Natural killer cell (primary cell): ENCODE data around the gene CBR4. TPM values are rescaled to one million over a fixed set of nuclear protein-coding genes. Genes with fewer than 3 reads are reported as not detected.

Experiments used
- ATAC-seq, 3 donors: fragments of 150-1000 bp in 2 of 3; fragments of 200-7000 bp in 1 of 3; cut with Tn5 transposase; 1 replicate in 1 of 3; 2 replicates in 2 of 3; pipeline ENCODE4 v1.10.0; 2021; ENCODE audit warnings: mild to moderate bottlenecking in 2 of 3, moderate library complexity in 2 of 3
- DNase-seq, 2 donors: peaks; one replicate each; pipeline versions ENCODE4 v3.0.0 to v3.0.0-alpha.2; 2013 to 2021; ENCODE audit warnings: mixed read lengths in 1 of 2
- H3K27ac ChIP-seq: one replicate; pipeline ENCODE4 v1.5.1; 2013; ENCODE audit warnings: mild to moderate bottlenecking, low read length
- H3K27me3 ChIP-seq: one replicate; pipeline ENCODE4 v1.6.1; 2013; ENCODE audit warnings: low read length; ENCODE audit not compliant: control insufficient read depth, insufficient read depth
- H3K36me3 ChIP-seq: one replicate; pipeline ENCODE4 v1.6.1; 2013; ENCODE audit warnings: low read length; ENCODE audit not compliant: control insufficient read depth, insufficient read depth
- H3K4me1 ChIP-seq: one replicate; pipeline ENCODE4 v1.6.1; 2013; ENCODE audit warnings: low read length; ENCODE audit not compliant: control insufficient read depth, insufficient read depth
- H3K4me3 ChIP-seq: one replicate; pipeline ENCODE4 v1.5.1; 2013; ENCODE audit warnings: low read length
- H3K9me3 ChIP-seq: one replicate; pipeline ENCODE4 v1.6.1; 2013; ENCODE audit warnings: low read length; ENCODE audit not compliant: control insufficient read depth, insufficient read depth
- H3K27ac Mint-ChIP-seq, 2 donors: one replicate each; pipeline ENCODE4 v1.8.0; 2022; ENCODE audit warnings: mild to moderate bottlenecking in 2 of 2, mixed read lengths in 2 of 2, moderate library complexity in 1 of 2
- H3K27me3 Mint-ChIP-seq, 2 donors: one replicate each; pipeline ENCODE4 v1.8.0; 2022; ENCODE audit warnings: low read depth in 2 of 2, mixed read lengths in 2 of 2
- H3K36me3 Mint-ChIP-seq: one replicate; pipeline ENCODE4 v1.8.0; 2022; ENCODE audit warnings: mixed read lengths
- H3K4me1 Mint-ChIP-seq, 2 donors: one replicate each; pipeline ENCODE4 v1.8.0; 2022; ENCODE audit warnings: mixed read lengths in 2 of 2
- H3K4me3 Mint-ChIP-seq: one replicate; pipeline ENCODE4 v1.8.0; 2022; ENCODE audit warnings: mild to moderate bottlenecking, moderate library complexity, mixed read lengths
- H3K9me3 Mint-ChIP-seq, 2 donors: one replicate each; pipeline ENCODE4 v1.8.0; 2022; ENCODE audit warnings: mixed read lengths in 2 of 2
- CTCF ChIP-seq: fragments of 200-600 bp; IDR thresholded peaks from one replicate; pipeline ENCODE4 v1.8.0; 2022; ENCODE audit warnings: antibody characterized with exemption
- WGBS: methylation state at CpG from one replicate; pipeline ENCODE4 v1.1.7; 2013; ENCODE audit warnings: missing lambda C conversion rate; ENCODE audit not compliant: insufficient coverage; 5-methylcytosine and 5-hydroxymethylcytosine counted together
- intact Hi-C: fragments of 100-400 bp; cut with micrococcal nuclease; formaldehyde crosslinking; loops from one replicate; pipeline ENCODE4 v1.14.2; 2022
- total RNA-seq, 4 donors: library from RNA; stranded (reverse); fragments of 120-200 nt in 1 of 4; gene quantifications; one replicate each; pipeline versions ENCODE4 v1.2.3 to v1.2.4, GENCODE V29; 2013 to 2022

Gene CBR4
- total RNA-seq, 3 donors from 2014 or later (not counting 1 experiment from before 2014, with no cell fraction given): 17.2 to 28.1 (median 20.3) TPM

DNA sequence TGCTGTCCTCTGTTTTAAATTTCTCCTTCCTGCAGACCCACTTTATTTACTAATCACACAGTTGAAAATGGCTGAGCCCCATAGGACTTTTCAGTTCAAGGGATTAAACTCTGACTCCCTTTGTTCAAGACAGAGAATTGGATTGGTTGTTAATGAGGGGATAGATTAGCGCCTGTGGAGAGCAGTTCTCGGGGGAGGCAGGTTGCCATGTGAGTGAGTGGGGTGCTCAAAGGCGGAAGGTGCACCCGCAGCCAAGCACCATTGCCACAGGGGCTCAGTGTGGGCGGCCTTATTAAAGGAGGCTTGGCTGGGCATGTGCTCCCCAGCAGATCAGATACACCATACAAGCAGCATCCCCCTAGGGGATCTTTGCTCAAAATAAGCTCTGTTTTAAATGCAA is 7.9 kb upstream of the CBR4 start:
- Mint-ChIP-seq H3K27ac (peak overlapping the region; percentile 97), H3K27me3 (peaks cover 3 to 7% of the 10 kb centered on the region in 2 donors), H3K36me3 (no peaks in the 10 kb centered on the region), H3K4me3 (peak overlapping the region; percentile 3), H3K9me3 (peaks cover 0 to 3% of the 10 kb centered on the region in 2 donors), H3K4me1 (peaks cover 40 to 44% of the 10 kb centered on the region in 2 donors)
- no peak for TF ChIP-seq CTCF
- no peaks in the 10 kb centered on the region for H3K27me3 ChIP-seq
- 98% methylated on average over 5 of the region's 5 CpGs for WGBS
- no peaks in the 10 kb centered on the region for H3K9me3 ChIP-seq
- H3K4me3 ChIP-seq: no peak overlapping the region
- H3K27ac ChIP-seq: no peak overlapping the region
- H3K36me3 ChIP-seq: no peaks in the 10 kb centered on the region
- no peak for ATAC-seq
- intact Hi-C loops: loop anchor here (5.0 to 10.0 kb wide), 4 partner anchors 183 to 737 kb away; partner anchors contain the start of genes CLCN3 and HPF1
- H3K4me1 ChIP-seq: peaks cover 37% of the 10 kb centered on the region
- DNase-seq: no peak

DNA sequence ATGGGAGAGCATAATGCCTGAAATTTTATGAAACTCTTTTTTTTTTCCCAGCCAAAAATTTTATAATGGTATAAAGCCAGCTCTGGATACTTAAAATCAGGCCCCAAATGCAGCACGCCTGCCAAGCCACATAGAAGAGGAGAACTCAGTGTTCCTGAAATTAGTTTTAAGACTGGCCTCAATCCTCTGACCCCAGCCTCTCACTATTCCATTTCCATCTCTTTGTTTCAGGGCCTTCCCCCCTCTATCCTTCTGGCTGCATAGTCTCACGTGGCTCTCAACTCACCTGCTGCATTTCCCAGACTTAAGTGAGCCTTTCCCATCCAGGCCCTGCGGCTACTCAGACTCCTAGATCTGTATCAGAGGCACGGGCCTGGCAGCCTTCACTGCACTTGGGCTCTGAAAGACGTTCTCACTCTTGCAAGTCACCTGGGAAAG is 5.2 kb upstream of the CBR4 start:
- TF ChIP-seq CTCF: no peak
- DNase-seq (no peak), ATAC-seq (no peak)
- intact Hi-C loops: loop anchor here (5.0 to 10.0 kb wide), 4 partner anchors 180 to 740 kb away; partner anchors contain the start of genes CLCN3 and HPF1
- Mint-ChIP-seq H3K4me3 (peak overlapping the region; percentile 91), H3K27ac (peak overlapping the region; percentile 97), H3K36me3 (no peaks in the 10 kb centered on the region), H3K9me3 (peaks cover 0 to 3% of the 10 kb centered on the region in 2 donors), H3K27me3 (peaks cover 3 to 7% of the 10 kb centered on the region in 2 donors), H3K4me1 (peaks cover 54% of the 10 kb centered on the region in 2 donors)
- no peak overlapping the region for H3K4me3 ChIP-seq
- H3K4me1 ChIP-seq: peaks cover 40% of the 10 kb centered on the region
- no peaks in the 10 kb centered on the region for H3K9me3 ChIP-seq
- peak overlapping the region; percentile 72 for H3K27ac ChIP-seq
- WGBS: 58% methylated on average over 5 of the region's 5 CpGs
- no peaks in the 10 kb centered on the region for H3K36me3 ChIP-seq
- H3K27me3 ChIP-seq: no peaks in the 10 kb centered on the region

GRCh38 chr4:169014586-169014985 is 4.5 kb upstream of the CBR4 start:
- no peak overlapping the region for H3K4me3 ChIP-seq
- ATAC-seq (no peak), DNase-seq (no peak)
- no peaks in the 10 kb centered on the region for H3K36me3 ChIP-seq
- no peaks in the 10 kb centered on the region for H3K27me3 ChIP-seq
- H3K9me3 ChIP-seq: no peaks in the 10 kb centered on the region
- Mint-ChIP-seq H3K4me1 (peaks cover 59% of the 10 kb centered on the region in 2 donors), H3K4me3 (peak overlapping the region; percentile 59), H3K27me3 (peaks cover 3 to 7% of the 10 kb centered on the region in 2 donors), H3K9me3 (peaks cover 0 to 3% of the 10 kb centered on the region in 2 donors), H3K36me3 (no peaks in the 10 kb centered on the region), H3K27ac (peak overlapping the region; percentile 97)
- WGBS: no CpG with 5 or more reads among the region's 2 CpGs
- peaks cover 43% of the 10 kb centered on the region for H3K4me1 ChIP-seq
- intact Hi-C loops: loop anchor here (5.0 to 10.0 kb wide), 3 partner anchors 180 to 740 kb away; partner anchors contain the start of genes HPF1 and NEK1
- no peak overlapping the region for H3K27ac ChIP-seq
- no peak for TF ChIP-seq CTCF

GRCh38 chr4:169013396-169013795 is 3.3 kb upstream of the CBR4 start:
- no peaks in the 10 kb centered on the region for H3K36me3 ChIP-seq
- peaks cover 51% of the 10 kb centered on the region for H3K4me1 ChIP-seq
- whole genome bisulfite sequencing: 100% methylated on average over 1 of the region's 1 CpG
- H3K4me3 ChIP-seq: no peak overlapping the region
- H3K4me3 Mint-ChIP-seq: no peak overlapping the region
- H3K9me3 ChIP-seq: no peaks in the 10 kb centered on the region
- no peak for ATAC-seq
- no peak for TF ChIP-seq CTCF
- peak overlapping the region in 1 of 2 donors; percentile 46 for H3K27ac Mint-ChIP-seq
- H3K27me3 ChIP-seq: no peaks in the 10 kb centered on the region
- no peak for DNase-seq
- intact Hi-C loops: loop anchor here (5.0 to 10.0 kb wide), 3 partner anchors 179 to 741 kb away; partner anchors contain the start of genes HPF1 and NEK1
- peaks cover 0 to 3% of the 10 kb centered on the region in 2 donors for H3K9me3 Mint-ChIP-seq
- no peaks in the 10 kb centered on the region for H3K36me3 Mint-ChIP-seq
- peaks cover 3 to 7% of the 10 kb centered on the region in 2 donors for H3K27me3 Mint-ChIP-seq
- no peak overlapping the region for H3K27ac ChIP-seq
- H3K4me1 Mint-ChIP-seq: peaks cover 66 to 71% of the 10 kb centered on the region in 2 donors
